SK-N-SH treated with all-trans-retinoic acid at 6 μM for 48 hours (cell line): ENCODE results near the gene PPP6C.
"Not testable (repeated sequence)": the region's sequence is repeated elsewhere in the genome, so short reads cannot be mapped to it uniquely, and the experiment has no call there.

Source experiments
- ATAC-seq: fragments of 200-7000 bp; cut with Tn5 transposase; 3 replicates; pipeline ENCODE4 v1.9.1; 2020; ENCODE audit warnings: mild to moderate bottlenecking, moderate library complexity
- ARNTL ChIP-seq: fragments of 450-650 bp; formaldehyde crosslinking; IDR thresholded peaks from 2 replicates; pipeline ENCODE4 v1.5.0; 2020; ENCODE audit warnings: low read depth, mild to moderate bottlenecking, moderate library complexity, borderline replicate concordance
- BACH2 ChIP-seq: fragments of 250-450 bp; sonication (Bioruptor Pico); IDR thresholded peaks from 2 replicates; pipeline ENCODE4 v1.9.0; 2021; ENCODE audit warnings: mild to moderate bottlenecking, borderline replicate concordance
- CREB5 ChIP-seq: fragments of 250-450 bp; sonication (Bioruptor Pico); IDR thresholded peaks from 2 replicates; pipeline ENCODE4 v1.5.1; 2020; ENCODE audit warnings: low read depth, mild to moderate bottlenecking, moderate library complexity
- CSDC2 ChIP-seq: fragments of 250-450 bp; sonication (Bioruptor Pico); IDR thresholded peaks from 2 replicates; pipeline ENCODE4 v1.5.0; 2020; ENCODE audit warnings: mild to moderate bottlenecking, moderate library complexity
- ESRRG ChIP-seq: fragments of 250-450 bp; sonication (Bioruptor Pico); IDR thresholded peaks from 2 replicates; pipeline ENCODE4 v1.6.1; 2021; ENCODE audit warnings: mild to moderate bottlenecking
- GLIS3 ChIP-seq: fragments of 250-450 bp; sonication (Bioruptor Pico); IDR thresholded peaks from 2 replicates; pipeline ENCODE4 v1.5.0; 2020; ENCODE audit warnings: mild to moderate bottlenecking, moderate library complexity
- ISL1 ChIP-seq: fragments of 250-450 bp; sonication (Bioruptor Pico); IDR thresholded peaks from 2 replicates; pipeline ENCODE4 v2.1.2; 2022; ENCODE audit warnings: mild to moderate bottlenecking, moderate library complexity
- OSR1 ChIP-seq: fragments of 250-450 bp; sonication (Bioruptor Pico); IDR thresholded peaks from 2 replicates; pipeline ENCODE4 v1.8.0; 2022; ENCODE audit warnings: moderate library complexity, mild to moderate bottlenecking, inconsistent platforms
- PATZ1 ChIP-seq: fragments of 250-450 bp; sonication (Bioruptor Pico); IDR thresholded peaks from 2 replicates; pipeline ENCODE4 v1.8.0; 2020; ENCODE audit warnings: mild to moderate bottlenecking, moderate library complexity, borderline replicate concordance
- PPARA ChIP-seq: fragments of 250-450 bp; sonication (Bioruptor Pico); IDR thresholded peaks from 2 replicates; pipeline ENCODE4 v1.5.0; 2020; ENCODE audit warnings: mild to moderate bottlenecking, borderline replicate concordance
- RARB ChIP-seq: fragments of 250-450 bp; sonication (Bioruptor Pico); IDR thresholded peaks from 2 replicates; pipeline ENCODE4 v1.8.0; 2021; ENCODE audit warnings: mild to moderate bottlenecking, moderate library complexity
- SNAI2 ChIP-seq: fragments of 250-450 bp; sonication (Bioruptor Pico); IDR thresholded peaks from 2 replicates; pipeline ENCODE4 v1.5.0; 2020; ENCODE audit warnings: mild to moderate bottlenecking, moderate library complexity
- TCF4 ChIP-seq: fragments of 250-450 bp; sonication (Bioruptor Pico); IDR thresholded peaks from 2 replicates; pipeline ENCODE4 v1.8.0; 2021; ENCODE audit warnings: mild to moderate bottlenecking, moderate library complexity, borderline replicate concordance
- TOX ChIP-seq: fragments of 250-450 bp; sonication (Bioruptor Pico); IDR thresholded peaks from 2 replicates; pipeline ENCODE4 v1.8.0; 2021; ENCODE audit warnings: mild to moderate bottlenecking, moderate library complexity, borderline replicate concordance
- ZC3H10 ChIP-seq: fragments of 250-450 bp; sonication (Bioruptor Pico); IDR thresholded peaks from 2 replicates; pipeline ENCODE4 v1.5.1; 2021; ENCODE audit warnings: mild to moderate bottlenecking, moderate library complexity
- ZFP3 ChIP-seq: fragments of 250-450 bp; sonication (Bioruptor Pico); IDR thresholded peaks from 2 replicates; pipeline ENCODE4 v1.5.0; 2020; ENCODE audit warnings: mild to moderate bottlenecking, moderate library complexity
- ZNF565 ChIP-seq: fragments of 450-650 bp; formaldehyde crosslinking; conservative IDR thresholded peaks from 2 replicates; pipeline ENCODE4 v1.5.0; 2020; ENCODE audit warnings: low read depth, mild to moderate bottlenecking, moderate library complexity
- ZNF70 ChIP-seq: fragments of 450-650 bp; formaldehyde crosslinking; IDR thresholded peaks from 2 replicates; pipeline ENCODE4 v1.5.0; 2020; ENCODE audit warnings: mild to moderate bottlenecking, moderate library complexity
- ZNF8 ChIP-seq: fragments of 450-650 bp; formaldehyde crosslinking; IDR thresholded peaks from 2 replicates; pipeline ENCODE4 v1.5.0; 2020; ENCODE audit warnings: mild to moderate bottlenecking, moderate library complexity
- TF ChIP-seq, protein P1 (sequence below): fragments of 250-450 bp; sonication (Bioruptor Pico); IDR thresholded peaks from 2 replicates; pipeline ENCODE4 v1.5.0; 2020; ENCODE audit warnings: mild to moderate bottlenecking, moderate library complexity
- TF ChIP-seq, protein P2 (sequence below): fragments of 250-450 bp; sonication (Bioruptor Pico); IDR thresholded peaks from 2 replicates; pipeline ENCODE4 v1.8.0; 2021; ENCODE audit warnings: low read depth, mild to moderate bottlenecking, moderate library complexity, borderline replicate concordance

Gene PPP6C

GRCh38 chr9:125235804-125236519 lies 46.4 kb upstream of the PPP6C start:
- TF ChIP-seq, protein P1, sequence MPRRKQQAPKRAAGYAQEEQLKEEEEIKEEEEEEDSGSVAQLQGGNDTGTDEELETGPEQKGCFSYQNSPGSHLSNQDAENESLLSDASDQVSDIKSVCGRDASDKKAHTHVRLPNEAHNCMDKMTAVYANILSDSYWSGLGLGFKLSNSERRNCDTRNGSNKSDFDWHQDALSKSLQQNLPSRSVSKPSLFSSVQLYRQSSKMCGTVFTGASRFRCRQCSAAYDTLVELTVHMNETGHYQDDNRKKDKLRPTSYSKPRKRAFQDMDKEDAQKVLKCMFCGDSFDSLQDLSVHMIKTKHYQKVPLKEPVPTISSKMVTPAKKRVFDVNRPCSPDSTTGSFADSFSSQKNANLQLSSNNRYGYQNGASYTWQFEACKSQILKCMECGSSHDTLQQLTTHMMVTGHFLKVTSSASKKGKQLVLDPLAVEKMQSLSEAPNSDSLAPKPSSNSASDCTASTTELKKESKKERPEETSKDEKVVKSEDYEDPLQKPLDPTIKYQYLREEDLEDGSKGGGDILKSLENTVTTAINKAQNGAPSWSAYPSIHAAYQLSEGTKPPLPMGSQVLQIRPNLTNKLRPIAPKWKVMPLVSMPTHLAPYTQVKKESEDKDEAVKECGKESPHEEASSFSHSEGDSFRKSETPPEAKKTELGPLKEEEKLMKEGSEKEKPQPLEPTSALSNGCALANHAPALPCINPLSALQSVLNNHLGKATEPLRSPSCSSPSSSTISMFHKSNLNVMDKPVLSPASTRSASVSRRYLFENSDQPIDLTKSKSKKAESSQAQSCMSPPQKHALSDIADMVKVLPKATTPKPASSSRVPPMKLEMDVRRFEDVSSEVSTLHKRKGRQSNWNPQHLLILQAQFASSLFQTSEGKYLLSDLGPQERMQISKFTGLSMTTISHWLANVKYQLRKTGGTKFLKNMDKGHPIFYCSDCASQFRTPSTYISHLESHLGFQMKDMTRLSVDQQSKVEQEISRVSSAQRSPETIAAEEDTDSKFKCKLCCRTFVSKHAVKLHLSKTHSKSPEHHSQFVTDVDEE (CRISPR knock-in tag): no peak
- no peak for TF ChIP-seq CSDC2
- TF ChIP-seq, protein P2, sequence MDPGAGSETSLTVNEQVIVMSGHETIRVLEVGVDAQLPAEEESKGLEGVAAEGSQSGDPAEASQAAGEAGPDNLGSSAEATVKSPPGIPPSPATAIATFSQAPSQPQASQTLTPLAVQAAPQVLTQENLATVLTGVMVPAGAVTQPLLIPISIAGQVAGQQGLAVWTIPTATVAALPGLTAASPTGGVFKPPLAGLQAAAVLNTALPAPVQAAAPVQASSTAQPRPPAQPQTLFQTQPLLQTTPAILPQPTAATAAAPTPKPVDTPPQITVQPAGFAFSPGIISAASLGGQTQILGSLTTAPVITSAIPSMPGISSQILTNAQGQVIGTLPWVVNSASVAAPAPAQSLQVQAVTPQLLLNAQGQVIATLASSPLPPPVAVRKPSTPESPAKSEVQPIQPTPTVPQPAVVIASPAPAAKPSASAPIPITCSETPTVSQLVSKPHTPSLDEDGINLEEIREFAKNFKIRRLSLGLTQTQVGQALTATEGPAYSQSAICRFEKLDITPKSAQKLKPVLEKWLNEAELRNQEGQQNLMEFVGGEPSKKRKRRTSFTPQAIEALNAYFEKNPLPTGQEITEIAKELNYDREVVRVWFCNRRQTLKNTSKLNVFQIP (CRISPR knock-in tag): no peak
- no peak for TF ChIP-seq BACH2 (CRISPR knock-in tag)
- TF ChIP-seq SNAI2 (CRISPR knock-in tag): no peak
- TF ChIP-seq ZNF565 (CRISPR knock-in tag): no peak
- no peak for TF ChIP-seq GLIS3 (CRISPR knock-in tag)
- TF ChIP-seq ARNTL: no peak
- no peak for TF ChIP-seq TCF4 (CRISPR knock-in tag)
- no peak for TF ChIP-seq PATZ1
- TF ChIP-seq ZC3H10: no peak
- no peak for ATAC-seq

DNA sequence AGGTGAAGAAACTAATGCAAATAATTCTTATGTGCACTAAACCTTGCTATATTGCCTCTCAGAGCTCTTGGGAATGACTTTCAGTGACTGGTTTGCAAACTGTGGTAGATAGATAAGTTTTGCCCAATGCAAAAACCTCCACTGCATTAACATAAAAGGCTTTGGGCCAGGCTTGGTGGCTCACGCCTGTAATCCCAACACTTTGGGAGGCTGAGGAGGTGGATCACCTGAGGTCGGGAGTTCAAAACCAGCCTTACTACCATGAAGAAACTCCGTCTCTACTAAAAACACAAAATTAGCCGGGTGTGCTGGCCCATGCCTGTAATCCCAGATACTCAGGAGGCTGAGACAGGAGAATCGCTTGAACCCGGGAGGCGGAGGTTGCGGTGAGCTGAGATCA lies 44.5 kb upstream of the PPP6C start:
- ATAC-seq: not testable (repeated sequence)

DNA sequence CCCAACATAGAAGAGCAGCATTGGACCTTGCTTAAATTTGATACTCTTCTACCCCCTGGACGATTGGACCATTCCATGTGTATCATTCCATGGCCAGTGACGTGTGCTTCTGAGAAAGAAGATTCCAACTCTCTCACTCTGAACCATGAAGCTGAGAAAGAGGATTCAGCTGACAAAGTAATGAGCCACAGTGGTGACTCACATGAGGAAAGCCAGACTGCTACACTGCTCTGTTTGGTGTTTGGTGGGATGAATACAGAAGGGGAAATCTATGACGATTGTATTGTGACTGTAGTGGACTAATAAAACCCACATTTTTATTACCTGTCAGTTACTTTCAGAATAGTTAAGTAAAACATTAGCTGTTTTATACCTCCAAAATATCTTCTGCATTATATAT lies 44.1 kb upstream of the PPP6C start:
- peak; percentile 92 for ATAC-seq
- TF ChIP-seq CREB5 (CRISPR knock-in tag) (no peak), OSR1 (CRISPR knock-in tag) (no peak), SNAI2 (CRISPR knock-in tag) (no peak), ZC3H10 (peak; percentile 78; the same call in 1 of the 2 replicates), TOX (CRISPR knock-in tag) (0 out of 2 replicates have a peak, but pooled peaks have one; percentile 19), PPARA (CRISPR knock-in tag) (no peak), GLIS3 (CRISPR knock-in tag) (no peak), ISL1 (0 out of 2 replicates have a peak, but pooled peaks have one; percentile 44), ZNF70 (CRISPR knock-in tag) (no peak)

- no peak for ATAC-seq
- TF ChIP-seq ZNF565 (CRISPR knock-in tag): no peak
- no peak for TF ChIP-seq ESRRG (CRISPR knock-in tag)
- TF ChIP-seq GLIS3 (CRISPR knock-in tag): no peak
- no peak for TF ChIP-seq CSDC2
- no peak for TF ChIP-seq ZNF8 (CRISPR knock-in tag)
- TF ChIP-seq, protein P1 (CRISPR knock-in tag): no peak
- TF ChIP-seq ZFP3 (CRISPR knock-in tag): no peak
- TF ChIP-seq ZC3H10: no peak
- no peak for TF ChIP-seq TOX (CRISPR knock-in tag)
- no peak for TF ChIP-seq PATZ1
- TF ChIP-seq RARB (CRISPR knock-in tag): no peak
- TF ChIP-seq, protein P2 (CRISPR knock-in tag): no peak
- no peak for TF ChIP-seq BACH2 (CRISPR knock-in tag)
- TF ChIP-seq ISL1: no peak
- no peak for TF ChIP-seq SNAI2 (CRISPR knock-in tag)
These were observed 38.2 kb upstream of the PPP6C start for GRCh38 chr9:125227761-125228160.
